GM23338 (cell line): ENCODE data around the gene MYO1D. TPM values are rescaled to one million over a fixed set of nuclear protein-coding genes. Genes with fewer than 3 reads are reported as not detected.

Experiments
- ATAC-seq: fragments of 200-7000 bp; cut with Tn5 transposase; 3 replicates; pipeline ENCODE4 v1.9.1; 2020
- DNase-seq: peaks from one replicate; pipeline ENCODE4 v3.0.0-alpha.2; 2015; ENCODE audit warnings: low spot score
- H2AFZ ChIP-seq: fragments of 200-600 bp; sonication (generic); 2 replicates; pipeline ENCODE4 v1.8.0; 2016; ENCODE audit warnings: antibody characterized with exemption, mild to moderate bottlenecking, moderate library complexity
- H3F3A ChIP-seq: fragments of 200-600 bp; sonication (generic); replicated peaks from 2 replicates; pipeline ENCODE4 v1.8.0; 2017; ENCODE audit warnings: antibody characterized with exemption, mixed run types, low read depth
- H3K27ac ChIP-seq: fragments of 200-600 bp; sonication (generic); 2 replicates; pipeline ENCODE4 v1.6.1; 2016; ENCODE audit warnings: low read depth
- H3K27me3 ChIP-seq: fragments of 200-600 bp; sonication (generic); 2 replicates; pipeline ENCODE4 v1.8.0; 2016; ENCODE audit warnings: mild to moderate bottlenecking, mixed run types, moderate library complexity; ENCODE audit not compliant: insufficient read depth
- H3K36me3 ChIP-seq: fragments of 200-600 bp; sonication (generic); 2 replicates; pipeline ENCODE4 v1.8.0; 2016; ENCODE audit warnings: mild to moderate bottlenecking; ENCODE audit not compliant: insufficient read depth
- H3K4me1 ChIP-seq: fragments of 200-600 bp; sonication (generic); 2 replicates; pipeline ENCODE4 v1.8.0; 2016; ENCODE audit warnings: mild to moderate bottlenecking, moderate library complexity; ENCODE audit not compliant: insufficient read depth
- H3K4me2 ChIP-seq: fragments of 200-600 bp; sonication (generic); 2 replicates; pipeline ENCODE4 v1.7.1; 2017; ENCODE audit warnings: mixed run types
- H3K4me3 ChIP-seq: fragments of 200-600 bp; sonication (generic); 2 replicates; pipeline ENCODE4 v1.6.1; 2016; ENCODE audit warnings: mixed run types
- H3K79me2 ChIP-seq: fragments of 200-600 bp; sonication (generic); replicated peaks from 2 replicates; pipeline ENCODE4 v1.8.0; 2017; ENCODE audit warnings: mild to moderate bottlenecking; ENCODE audit not compliant: insufficient read depth
- H3K9me2 ChIP-seq: fragments of 200-600 bp; sonication (generic); 2 replicates; pipeline ENCODE4 v1.8.0; 2017; ENCODE audit not compliant: insufficient read depth
- H4K20me1 ChIP-seq: fragments of 200-600 bp; sonication (generic); replicated peaks from 2 replicates; pipeline ENCODE4 v1.8.0; 2017; ENCODE audit warnings: mild to moderate bottlenecking; ENCODE audit not compliant: insufficient read depth
- H3K27ac Mint-ChIP-seq: 2 replicates; pipeline ENCODE4 v1.8.0; 2020; ENCODE audit warnings: inconsistent platforms, mild to moderate bottlenecking, moderate library complexity, mixed read lengths
- H3K27me3 Mint-ChIP-seq: 3 replicates; pipeline ENCODE4 v1.8.0; 2022; ENCODE audit warnings: low read depth, mild to moderate bottlenecking, moderate library complexity, mixed read lengths, inconsistent platforms; ENCODE audit not compliant: insufficient read depth, poor library complexity
- H3K36me3 Mint-ChIP-seq: 3 replicates; pipeline ENCODE4 v1.8.0; 2021; ENCODE audit warnings: low read depth, mild to moderate bottlenecking, inconsistent platforms, moderate library complexity, mixed read lengths
- H3K4me1 Mint-ChIP-seq: 3 replicates; pipeline ENCODE4 v1.8.0; 2020; ENCODE audit warnings: mild to moderate bottlenecking, inconsistent platforms, mixed read lengths
- H3K4me3 Mint-ChIP-seq: 3 replicates; pipeline ENCODE4 v1.8.0; 2021; ENCODE audit warnings: moderate library complexity, mild to moderate bottlenecking, inconsistent platforms, mixed read lengths
- H3K9me3 Mint-ChIP-seq: 3 replicates; pipeline ENCODE4 v1.8.0; 2020; ENCODE audit warnings: moderate library complexity, mild to moderate bottlenecking, inconsistent platforms, mixed read lengths
- ZNF114 ChIP-seq: fragments of 250-450 bp; sonication (Bioruptor Pico); IDR thresholded peaks from 2 replicates; pipeline ENCODE4 v1.5.0; 2020; ENCODE audit warnings: mild to moderate bottlenecking, moderate library complexity
- ZNF331 ChIP-seq: fragments of 250-450 bp; sonication (Bioruptor Pico); IDR thresholded peaks from 2 replicates; pipeline ENCODE4 v1.5.0; 2020; ENCODE audit warnings: low read depth, mild to moderate bottlenecking, moderate library complexity
- ZNF462 ChIP-seq: fragments of 250-450 bp; sonication (Bioruptor Pico); IDR thresholded peaks from 2 replicates; pipeline ENCODE4 v1.5.0; 2020; ENCODE audit warnings: mild to moderate bottlenecking, moderate library complexity
- polyA plus RNA-seq: library from polyadenylated mRNA; unstranded; fragments of >200 nt; fragmentation: Nextera tagmentation; extraction: Ambion mirVana; gene quantifications from 2 replicates; pipeline ENCODE4 v1.2.1, GENCODE V29; 2016
- total RNA-seq: library from RNA; depleted of rRNA; stranded (reverse); fragments of >200 nt; shearing (Covaris generic); gene quantifications from 2 replicates; pipeline ENCODE4 v1.2.3, GENCODE V29; 2014
- TF ChIP-seq, protein P1 (sequence below): IDR thresholded peaks from 2 replicates; pipeline ENCODE4 v1.6.1; 2016; ENCODE audit warnings: antibody characterized with exemption

Gene MYO1D
- total and polyA plus RNA-seq, 2 experiments from 2014 or later: 8.6 to 28.6 TPM

DNA sequence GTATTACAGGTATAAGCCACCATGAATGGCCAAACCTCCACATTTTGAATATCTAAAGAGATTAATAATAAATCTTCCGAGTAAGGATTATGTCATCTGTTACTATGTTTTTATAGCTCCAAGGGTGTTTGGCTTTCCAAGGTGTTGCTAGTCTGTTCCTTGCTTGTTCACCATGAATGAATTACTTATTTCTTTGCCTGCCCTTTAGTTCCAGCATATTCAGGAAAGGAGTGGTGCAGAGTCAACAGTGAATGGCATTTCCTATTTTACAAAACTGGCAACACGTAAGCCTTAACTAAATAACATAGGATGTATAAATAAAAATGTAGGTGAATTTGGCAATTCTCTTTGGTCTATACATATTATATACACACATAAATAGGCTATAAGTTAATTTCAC lies 70.3 kb downstream of the MYO1D start:
- no peak overlapping the region for H3K27ac Mint-ChIP-seq
- ATAC-seq (no peak), DNase-seq (no peak)
- Histone ChIP-seq H3K4me2 (no peak overlapping the region), H4K20me1 (no peaks in the 10 kb centered on the region), H3K27me3 (no peaks in the 10 kb centered on the region), H3K36me3 (no peaks in the 10 kb centered on the region), H3K4me1 (no peaks in the 10 kb centered on the region), H3K27ac (no peak overlapping the region), H3F3A (no peaks in the 10 kb centered on the region), H3K4me3 (no peak overlapping the region), H3K9me2 (no peaks in the 10 kb centered on the region), H2AFZ (no peak overlapping the region), H3K79me2 (no peaks in the 10 kb centered on the region)
- no peak for TF ChIP-seq ZNF331 (CRISPR knock-in tag)
- no peak for TF ChIP-seq ZNF114 (CRISPR knock-in tag)
- no peak for TF ChIP-seq ZNF462 (CRISPR knock-in tag)
- TF ChIP-seq, protein P1, sequence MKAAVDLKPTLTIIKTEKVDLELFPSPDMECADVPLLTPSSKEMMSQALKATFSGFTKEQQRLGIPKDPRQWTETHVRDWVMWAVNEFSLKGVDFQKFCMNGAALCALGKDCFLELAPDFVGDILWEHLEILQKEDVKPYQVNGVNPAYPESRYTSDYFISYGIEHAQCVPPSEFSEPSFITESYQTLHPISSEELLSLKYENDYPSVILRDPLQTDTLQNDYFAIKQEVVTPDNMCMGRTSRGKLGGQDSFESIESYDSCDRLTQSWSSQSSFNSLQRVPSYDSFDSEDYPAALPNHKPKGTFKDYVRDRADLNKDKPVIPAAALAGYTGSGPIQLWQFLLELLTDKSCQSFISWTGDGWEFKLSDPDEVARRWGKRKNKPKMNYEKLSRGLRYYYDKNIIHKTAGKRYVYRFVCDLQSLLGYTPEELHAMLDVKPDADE: no peak
- H3K27me3 Mint-ChIP-seq: peaks cover 2% of the 10 kb centered on the region
- H3K4me3 Mint-ChIP-seq: no peak overlapping the region
- H3K36me3 Mint-ChIP-seq: no peaks in the 10 kb centered on the region
- H3K9me3 Mint-ChIP-seq: no peaks in the 10 kb centered on the region
- H3K4me1 Mint-ChIP-seq: peaks cover 10% of the 10 kb centered on the region; the same call in 2 of the 3 replicates
